HFFc6 (cell line): ENCODE results near the gene ELP2. TPM values are rescaled to one million over a fixed set of nuclear protein-coding genes. Genes with fewer than 3 reads are reported as not detected.

ENCODE experiments used
- DNase-seq: peaks from one replicate; pipeline ENCODE4 v3.0.0-alpha.2; 2018
- H3K27ac Mint-ChIP-seq: 2 replicates; pipeline ENCODE4 v1.8.0; 2020; ENCODE audit warnings: mild to moderate bottlenecking, mixed read lengths
- H3K27me3 Mint-ChIP-seq: 2 replicates; pipeline ENCODE4 v1.8.0; 2021; ENCODE audit warnings: mild to moderate bottlenecking, moderate library complexity, mixed read lengths; ENCODE audit not compliant: insufficient read depth
- H3K36me3 Mint-ChIP-seq: 2 replicates; pipeline ENCODE4 v1.8.0; 2021; ENCODE audit warnings: low read depth, mixed read lengths
- H3K4me1 Mint-ChIP-seq: 2 replicates; pipeline ENCODE4 v1.8.0; 2020; ENCODE audit warnings: low read depth, mixed read lengths
- H3K4me3 Mint-ChIP-seq: 2 replicates; pipeline ENCODE4 v1.8.0; 2020; ENCODE audit warnings: mild to moderate bottlenecking, moderate library complexity, mixed read lengths
- H3K9me3 Mint-ChIP-seq: 2 replicates; pipeline ENCODE4 v1.8.0; 2020; ENCODE audit warnings: mild to moderate bottlenecking, mixed read lengths
- total RNA-seq, 6 experiments: library from RNA; stranded (reverse); fragmentation: NEBNext Ultra II Directional; extraction: Animal tissue kit (Norgen Biotek cat#: 25700); gene quantifications; 2 replicates in 1 of 6; 3 replicates in 5 of 6; pipeline ENCODE4 v1.2.3, GENCODE V29; 2021
- TF ChIP-seq, protein P1 (sequence below): fragments of 200-600 bp; sonication (generic); IDR thresholded peaks from 2 replicates; pipeline ENCODE4 v1.5.0; 2021; ENCODE audit warnings: antibody characterized with exemption, mild to moderate bottlenecking

The ELP2 gene
- total RNA-seq, 6 experiments from 2014 or later, result 76.2 to 99.7 (median 82.3) TPM

- H3K27me3 Mint-ChIP-seq, result no peaks in the 10 kb centered on the region; the same call in none of the 2 replicates
- no peaks in the 10 kb centered on the region for H3K9me3 Mint-ChIP-seq
- no peak for DNase-seq
- H3K4me3 Mint-ChIP-seq, result no peak overlapping the region
- TF ChIP-seq, protein P1, sequence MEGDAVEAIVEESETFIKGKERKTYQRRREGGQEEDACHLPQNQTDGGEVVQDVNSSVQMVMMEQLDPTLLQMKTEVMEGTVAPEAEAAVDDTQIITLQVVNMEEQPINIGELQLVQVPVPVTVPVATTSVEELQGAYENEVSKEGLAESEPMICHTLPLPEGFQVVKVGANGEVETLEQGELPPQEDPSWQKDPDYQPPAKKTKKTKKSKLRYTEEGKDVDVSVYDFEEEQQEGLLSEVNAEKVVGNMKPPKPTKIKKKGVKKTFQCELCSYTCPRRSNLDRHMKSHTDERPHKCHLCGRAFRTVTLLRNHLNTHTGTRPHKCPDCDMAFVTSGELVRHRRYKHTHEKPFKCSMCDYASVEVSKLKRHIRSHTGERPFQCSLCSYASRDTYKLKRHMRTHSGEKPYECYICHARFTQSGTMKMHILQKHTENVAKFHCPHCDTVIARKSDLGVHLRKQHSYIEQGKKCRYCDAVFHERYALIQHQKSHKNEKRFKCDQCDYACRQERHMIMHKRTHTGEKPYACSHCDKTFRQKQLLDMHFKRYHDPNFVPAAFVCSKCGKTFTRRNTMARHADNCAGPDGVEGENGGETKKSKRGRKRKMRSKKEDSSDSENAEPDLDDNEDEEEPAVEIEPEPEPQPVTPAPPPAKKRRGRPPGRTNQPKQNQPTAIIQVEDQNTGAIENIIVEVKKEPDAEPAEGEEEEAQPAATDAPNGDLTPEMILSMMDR, result no peak
- H3K36me3 Mint-ChIP-seq, result no peaks in the 10 kb centered on the region
- no peaks in the 10 kb centered on the region for H3K4me1 Mint-ChIP-seq
- H3K27ac Mint-ChIP-seq, result no peak overlapping the region
Measured at GRCh38 chr18:36195427-36196122, 65.9 kb downstream of the ELP2 start.

GRCh38 chr18:36196238-36196995 lies 66.7 kb downstream of the ELP2 start:
- TF ChIP-seq, protein P1, result no peak
- no peaks in the 10 kb centered on the region for H3K9me3 Mint-ChIP-seq
- no peaks in the 10 kb centered on the region; the same call in 1 of the 2 replicates for H3K27me3 Mint-ChIP-seq
- no peak overlapping the region for H3K27ac Mint-ChIP-seq
- H3K4me3 Mint-ChIP-seq, result no peak overlapping the region
- no peaks in the 10 kb centered on the region for H3K4me1 Mint-ChIP-seq
- DNase-seq, result no peak
- H3K36me3 Mint-ChIP-seq, result no peaks in the 10 kb centered on the region

GRCh38 chr18:36197511-36198166 lies 67.9 kb downstream of the ELP2 start:
- Mint-ChIP-seq H3K27ac (no peak overlapping the region), H3K27me3 (no peaks in the 10 kb centered on the region; the same call in 1 of the 2 replicates), H3K4me1 (no peaks in the 10 kb centered on the region), H3K9me3 (no peaks in the 10 kb centered on the region), H3K4me3 (no peak overlapping the region), H3K36me3 (no peaks in the 10 kb centered on the region)
- TF ChIP-seq, protein P1, result no peak
- DNase-seq, result no peak

DNA sequence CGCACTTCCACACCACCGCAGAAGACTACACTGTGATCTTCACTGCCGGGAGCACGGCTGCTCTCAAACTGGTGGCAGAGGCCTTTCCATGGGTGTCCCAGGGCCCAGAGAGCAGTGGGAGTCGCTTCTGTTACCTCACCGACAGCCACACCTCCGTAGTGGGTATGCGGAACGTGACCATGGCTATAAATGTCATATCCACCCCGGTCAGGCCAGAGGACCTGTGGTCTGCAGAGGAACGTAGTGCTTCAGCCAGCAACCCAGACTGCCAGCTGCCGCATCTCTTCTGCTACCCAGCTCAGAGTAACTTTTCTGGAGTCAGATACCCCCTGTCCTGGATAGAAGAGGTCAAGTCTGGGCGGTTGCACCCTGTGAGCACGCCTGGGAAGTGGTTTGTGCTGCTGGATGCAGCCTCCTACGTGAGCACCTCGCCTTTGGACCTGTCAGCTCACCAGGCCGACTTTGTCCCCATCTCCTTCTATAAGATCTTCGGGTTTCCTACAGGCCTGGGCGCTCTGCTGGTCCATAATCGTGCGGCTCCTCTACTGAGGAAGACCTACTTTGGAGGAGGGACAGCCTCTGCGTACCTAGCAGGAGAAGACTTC lies 70.1 kb downstream of the ELP2 start:
- Mint-ChIP-seq H3K27me3 (no peaks in the 10 kb centered on the region; the same call in 1 of the 2 replicates), H3K9me3 (no peaks in the 10 kb centered on the region), H3K4me1 (no peaks in the 10 kb centered on the region), H3K36me3 (no peaks in the 10 kb centered on the region), H3K27ac (no peak overlapping the region), H3K4me3 (no peak overlapping the region)
- TF ChIP-seq, protein P1, result no peak
- DNase-seq, result no peak

- no peaks in the 10 kb centered on the region; the same call in 1 of the 2 replicates for H3K27me3 Mint-ChIP-seq
- no peak overlapping the region for H3K27ac Mint-ChIP-seq
- no peaks in the 10 kb centered on the region for H3K4me1 Mint-ChIP-seq
- H3K4me3 Mint-ChIP-seq, result no peak overlapping the region
- TF ChIP-seq, protein P1, result no peak
- no peaks in the 10 kb centered on the region for H3K9me3 Mint-ChIP-seq
- H3K36me3 Mint-ChIP-seq, result no peaks in the 10 kb centered on the region
- no peak for DNase-seq
Measured at GRCh38 chr18:36200354-36200771, 70.7 kb downstream of the ELP2 start.
